Endothelial cell (in vitro differentiated cells): ENCODE measurements around the gene EVC. TPM values are rescaled to one million over a fixed set of nuclear protein-coding genes. Genes with fewer than 3 reads are reported as not detected.

Source experiments
- DNase-seq: peaks from one replicate; pipeline ENCODE4 v3.0.0; 2021; ENCODE audit warnings: low spot score
- H3K27ac Mint-ChIP-seq: one replicate; pipeline ENCODE4 v1.8.0; 2021; ENCODE audit warnings: mixed read lengths, inconsistent platforms; ENCODE audit not compliant: unreplicated experiment
- H3K27me3 Mint-ChIP-seq: one replicate; pipeline ENCODE4 v1.8.0; 2021; ENCODE audit warnings: mild to moderate bottlenecking, moderate library complexity, mixed read lengths, inconsistent platforms; ENCODE audit not compliant: unreplicated experiment
- H3K36me3 Mint-ChIP-seq: one replicate; pipeline ENCODE4 v1.8.0; 2021; ENCODE audit warnings: mild to moderate bottlenecking, low read depth, mixed read lengths, inconsistent platforms; ENCODE audit not compliant: unreplicated experiment
- H3K4me1 Mint-ChIP-seq: one replicate; pipeline ENCODE4 v1.8.0; 2021; ENCODE audit warnings: mild to moderate bottlenecking, mixed read lengths, inconsistent platforms; ENCODE audit not compliant: unreplicated experiment
- H3K4me3 Mint-ChIP-seq: one replicate; pipeline ENCODE4 v1.8.0; 2021; ENCODE audit warnings: mild to moderate bottlenecking, mixed read lengths, inconsistent platforms; ENCODE audit not compliant: unreplicated experiment
- H3K9me3 Mint-ChIP-seq: one replicate; pipeline ENCODE4 v1.8.0; 2021; ENCODE audit warnings: mixed read lengths, inconsistent platforms; ENCODE audit not compliant: unreplicated experiment
- total RNA-seq: library from RNA; stranded (reverse); fragmentation: NEBNext Ultra II Directional; extraction: Animal tissue kit (Norgen Biotek cat#: 25700); gene quantifications from one replicate; pipeline ENCODE4 v1.2.1, GENCODE V29; 2021; ENCODE audit not compliant: unreplicated experiment
- TF ChIP-seq, protein P1 (sequence below): fragments of 200-600 bp; sonication (generic); IDR thresholded peaks from one replicate; pipeline ENCODE4 v1.5.0; 2021; ENCODE audit warnings: antibody characterized with exemption; ENCODE audit not compliant: unreplicated experiment

The EVC gene
- total RNA-seq, 1 donor from 2014 or later, result 14.9 TPM

DNA sequence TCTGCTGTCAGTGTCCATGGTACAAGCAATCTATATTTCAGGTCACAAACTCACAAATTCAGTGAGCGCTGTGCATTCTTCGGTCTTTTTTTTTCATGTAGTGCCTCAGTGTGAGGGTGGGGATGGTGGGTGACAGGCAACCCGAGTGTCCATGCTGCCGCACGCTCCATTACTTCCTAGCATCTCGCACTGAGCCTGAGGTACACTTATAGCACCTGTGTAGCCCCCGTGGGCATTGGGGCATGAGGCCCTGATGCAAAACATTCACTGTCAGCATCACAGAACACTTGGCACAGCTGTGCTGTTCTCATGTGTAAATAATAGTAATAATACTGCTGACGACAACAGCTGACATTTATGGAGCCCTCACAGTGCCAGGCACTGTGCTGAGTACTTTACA, 34.2 kb upstream of the EVC start:
- H3K9me3 Mint-ChIP-seq, result no peaks in the 10 kb centered on the region
- H3K36me3 Mint-ChIP-seq, result peaks cover 6% of the 10 kb centered on the region
- DNase-seq, result no peak
- H3K4me1 Mint-ChIP-seq, result peaks cover 8% of the 10 kb centered on the region
- H3K27me3 Mint-ChIP-seq, result peaks cover 3% of the 10 kb centered on the region
- no peak overlapping the region for H3K4me3 Mint-ChIP-seq
- TF ChIP-seq, protein P1, sequence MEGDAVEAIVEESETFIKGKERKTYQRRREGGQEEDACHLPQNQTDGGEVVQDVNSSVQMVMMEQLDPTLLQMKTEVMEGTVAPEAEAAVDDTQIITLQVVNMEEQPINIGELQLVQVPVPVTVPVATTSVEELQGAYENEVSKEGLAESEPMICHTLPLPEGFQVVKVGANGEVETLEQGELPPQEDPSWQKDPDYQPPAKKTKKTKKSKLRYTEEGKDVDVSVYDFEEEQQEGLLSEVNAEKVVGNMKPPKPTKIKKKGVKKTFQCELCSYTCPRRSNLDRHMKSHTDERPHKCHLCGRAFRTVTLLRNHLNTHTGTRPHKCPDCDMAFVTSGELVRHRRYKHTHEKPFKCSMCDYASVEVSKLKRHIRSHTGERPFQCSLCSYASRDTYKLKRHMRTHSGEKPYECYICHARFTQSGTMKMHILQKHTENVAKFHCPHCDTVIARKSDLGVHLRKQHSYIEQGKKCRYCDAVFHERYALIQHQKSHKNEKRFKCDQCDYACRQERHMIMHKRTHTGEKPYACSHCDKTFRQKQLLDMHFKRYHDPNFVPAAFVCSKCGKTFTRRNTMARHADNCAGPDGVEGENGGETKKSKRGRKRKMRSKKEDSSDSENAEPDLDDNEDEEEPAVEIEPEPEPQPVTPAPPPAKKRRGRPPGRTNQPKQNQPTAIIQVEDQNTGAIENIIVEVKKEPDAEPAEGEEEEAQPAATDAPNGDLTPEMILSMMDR, result no peak
- H3K27ac Mint-ChIP-seq, result no peak overlapping the region

GRCh38 chr4:5678977-5679376, 32.0 kb upstream of the EVC start:
- H3K27ac Mint-ChIP-seq, result no peak overlapping the region
- peaks cover 12% of the 10 kb centered on the region for H3K36me3 Mint-ChIP-seq
- H3K4me3 Mint-ChIP-seq, result no peak overlapping the region
- TF ChIP-seq, protein P1, result no peak
- H3K4me1 Mint-ChIP-seq, result peaks cover 9% of the 10 kb centered on the region
- H3K27me3 Mint-ChIP-seq, result peaks cover 3% of the 10 kb centered on the region
- H3K9me3 Mint-ChIP-seq, result no peaks in the 10 kb centered on the region
- no peak for DNase-seq

GRCh38 chr4:5683566-5683965, 27.4 kb upstream of the EVC start:
- Mint-ChIP-seq H3K36me3 (peaks cover 42% of the 10 kb centered on the region), H3K27me3 (peaks cover 2% of the 10 kb centered on the region), H3K27ac (no peak overlapping the region), H3K4me1 (peaks cover 3% of the 10 kb centered on the region), H3K9me3 (no peaks in the 10 kb centered on the region), H3K4me3 (no peak overlapping the region)
- TF ChIP-seq, protein P1, result no peak
- no peak for DNase-seq

GRCh38 chr4:5685296-5685695, 25.7 kb upstream of the EVC start:
- H3K27me3 Mint-ChIP-seq, result peaks cover 2% of the 10 kb centered on the region
- DNase-seq, result no peak
- H3K27ac Mint-ChIP-seq, result no peak overlapping the region
- H3K9me3 Mint-ChIP-seq, result no peaks in the 10 kb centered on the region
- H3K4me1 Mint-ChIP-seq, result peaks cover 3% of the 10 kb centered on the region
- TF ChIP-seq, protein P1, result no peak
- H3K4me3 Mint-ChIP-seq, result no peak overlapping the region
- peaks cover 50% of the 10 kb centered on the region for H3K36me3 Mint-ChIP-seq

GRCh38 chr4:5686338-5686737, 24.7 kb upstream of the EVC start:
- peaks cover 3% of the 10 kb centered on the region for H3K4me1 Mint-ChIP-seq
- peak overlapping the region; percentile 22 for H3K4me3 Mint-ChIP-seq
- peaks cover 2% of the 10 kb centered on the region for H3K27me3 Mint-ChIP-seq
- TF ChIP-seq, protein P1, result no peak
- no peak for DNase-seq
- H3K36me3 Mint-ChIP-seq, result peaks cover 48% of the 10 kb centered on the region
- no peaks in the 10 kb centered on the region for H3K9me3 Mint-ChIP-seq
- no peak overlapping the region for H3K27ac Mint-ChIP-seq
